Adipocyte (in vitro differentiated cells): Measurements from ENCODE around the gene UBL7.
"Not testable (repeated sequence)": the region's sequence is repeated elsewhere in the genome, so short reads cannot be mapped to it uniquely, and the experiment has no call there.

Source experiments
- DNase-seq: peaks from one replicate; pipeline ENCODE4 v3.0.0-alpha.2; 2015; ENCODE audit warnings: low read depth
- H3K27me3 ChIP-seq: replicated peaks from 2 replicates; pipeline ENCODE4 v1.7.0; 2013; ENCODE audit warnings: mild to moderate bottlenecking, low read length, moderate library complexity; ENCODE audit not compliant: control insufficient read depth, insufficient read depth
- H3K36me3 ChIP-seq: 2 replicates; pipeline ENCODE4 v1.7.0; 2013; ENCODE audit warnings: low read length, mild to moderate bottlenecking, moderate library complexity; ENCODE audit not compliant: control insufficient read depth, insufficient read depth, severe bottlenecking
- H3K4me1 ChIP-seq: 2 replicates; pipeline ENCODE4 v1.7.0; 2013; ENCODE audit warnings: mild to moderate bottlenecking, low read length, moderate library complexity; ENCODE audit not compliant: control insufficient read depth, insufficient read depth
- H3K4me3 ChIP-seq: 2 replicates; pipeline ENCODE4 v1.7.0; 2013; ENCODE audit warnings: mild to moderate bottlenecking, low read length, moderate library complexity
- H3K9ac ChIP-seq: 2 replicates; pipeline ENCODE4 v1.7.0; 2013; ENCODE audit warnings: mild to moderate bottlenecking, low read length, moderate library complexity
- H3K9me3 ChIP-seq: 2 replicates; pipeline ENCODE4 v1.7.0; 2013; ENCODE audit warnings: mild to moderate bottlenecking, low read length, moderate library complexity; ENCODE audit not compliant: control insufficient read depth

Gene UBL7

GRCh38 chr15:74489518-74490338 is 28.8 kb upstream of the UBL7 start:
- Histone ChIP-seq H3K27me3 (no peaks in the 10 kb centered on the region), H3K4me3 (no peak overlapping the region), H3K4me1 (no peaks in the 10 kb centered on the region), H3K9me3 (no peaks in the 10 kb centered on the region), H3K9ac (no peak overlapping the region), H3K36me3 (no peaks in the 10 kb centered on the region)
- peak; percentile 76 for DNase-seq

DNA sequence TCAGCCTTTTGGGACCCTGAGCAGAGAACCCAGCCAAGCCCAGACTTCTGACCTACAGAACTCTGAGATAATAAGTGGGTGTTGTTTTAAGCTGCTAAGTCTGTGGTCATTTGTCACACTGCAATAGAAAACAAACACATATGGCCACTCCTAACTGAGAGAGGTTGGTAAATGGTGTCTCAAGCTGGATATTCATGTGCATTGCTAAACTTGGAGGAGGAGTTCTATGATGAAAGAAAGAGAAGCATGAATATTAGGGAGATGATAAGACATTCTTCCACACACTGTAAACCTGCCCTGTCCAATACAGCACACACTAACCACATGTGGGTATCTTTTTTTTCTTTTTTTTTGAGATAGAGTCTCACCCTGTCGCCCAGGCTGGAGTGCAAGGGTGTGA is 27.8 kb upstream of the UBL7 start:
- no peak for DNase-seq
- H3K4me1 ChIP-seq, result no peaks in the 10 kb centered on the region
- no peak overlapping the region for H3K9ac ChIP-seq
- H3K36me3 ChIP-seq, result no peaks in the 10 kb centered on the region
- H3K27me3 ChIP-seq, result no peaks in the 10 kb centered on the region
- H3K9me3 ChIP-seq, result no peaks in the 10 kb centered on the region
- no peak overlapping the region for H3K4me3 ChIP-seq

DNA sequence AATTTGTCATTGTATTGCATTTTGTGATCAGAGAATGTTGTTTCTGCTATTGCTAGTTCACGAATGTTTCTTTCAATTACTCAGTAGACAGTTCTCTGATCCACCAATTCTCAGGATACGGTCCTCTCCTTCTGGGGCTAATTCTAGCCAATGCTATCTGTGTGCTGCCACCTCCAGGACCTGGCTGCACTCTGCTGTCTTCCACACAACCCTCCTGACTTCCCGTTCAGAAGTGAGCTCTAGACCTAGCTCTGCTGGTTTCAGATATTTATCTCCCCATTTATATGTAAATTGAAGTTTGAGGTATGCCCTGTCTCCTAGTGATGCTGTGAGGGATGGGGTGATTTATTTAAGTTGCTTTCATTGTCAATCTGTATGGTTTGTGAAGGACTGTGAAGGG is 21.7 kb upstream of the UBL7 start:
- H3K9me3 ChIP-seq, result no peaks in the 10 kb centered on the region
- no peaks in the 10 kb centered on the region for H3K27me3 ChIP-seq
- H3K4me3 ChIP-seq, result no peak overlapping the region
- no peak for DNase-seq
- no peaks in the 10 kb centered on the region for H3K36me3 ChIP-seq
- H3K4me1 ChIP-seq, result no peaks in the 10 kb centered on the region
- no peak overlapping the region for H3K9ac ChIP-seq

GRCh38 chr15:74480364-74480763 is 19.4 kb upstream of the UBL7 start:
- not testable (repeated sequence) for DNase-seq, H3K9me3 ChIP-seq, H3K27me3 ChIP-seq, H3K4me1 ChIP-seq, H3K4me3 ChIP-seq, H3K36me3 ChIP-seq, H3K9ac ChIP-seq

GRCh38 chr15:74471621-74472020 is 10.7 kb upstream of the UBL7 start:
- not testable (repeated sequence) for H3K9ac ChIP-seq, H3K9me3 ChIP-seq, DNase-seq, H3K4me3 ChIP-seq, H3K36me3 ChIP-seq, H3K27me3 ChIP-seq, H3K4me1 ChIP-seq

- Histone ChIP-seq H3K4me1 (no peaks in the 10 kb centered on the region), H3K9me3 (no peaks in the 10 kb centered on the region), H3K27me3 (no peaks in the 10 kb centered on the region), H3K36me3 (no peaks in the 10 kb centered on the region), H3K9ac (no peak overlapping the region), H3K4me3 (no peak overlapping the region)
- no peak for DNase-seq
Measured at GRCh38 chr15:74470631-74471395, 9.9 kb upstream of the UBL7 start.

DNA sequence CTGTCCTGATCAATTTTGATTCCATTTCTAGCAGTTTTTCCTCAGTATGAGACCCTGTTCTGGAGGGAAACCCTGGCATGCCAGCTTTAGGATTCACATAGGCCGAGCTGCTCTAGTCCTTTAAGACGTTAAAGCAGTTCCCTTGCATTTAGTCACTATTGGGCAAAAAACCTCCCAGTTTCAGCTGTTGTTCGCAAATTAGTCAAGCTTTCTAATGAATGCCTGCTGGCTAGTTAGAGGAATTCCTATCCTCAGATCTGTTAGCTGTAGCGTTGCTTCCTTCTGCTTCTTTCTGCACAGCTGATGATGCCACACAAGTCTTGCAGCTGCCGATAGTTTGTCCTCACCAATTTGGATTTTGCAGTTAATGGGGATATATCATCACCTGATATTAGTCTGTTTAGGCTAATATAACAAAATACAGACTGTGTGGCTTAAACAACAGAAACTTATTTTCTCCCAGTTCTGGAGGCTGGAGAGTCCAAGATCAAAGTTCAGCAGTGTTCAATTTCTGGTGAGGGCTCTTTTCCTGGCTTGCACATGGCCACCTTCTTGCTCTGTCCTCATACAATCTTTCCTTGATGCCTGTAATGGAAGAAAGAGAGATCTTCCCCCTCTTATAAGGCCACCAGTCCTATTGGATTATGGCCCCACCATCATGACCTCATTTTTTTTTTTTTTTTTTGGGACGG is 7.5 kb upstream of the UBL7 start:
- Histone ChIP-seq H3K27me3 (no peaks in the 10 kb centered on the region), H3K9me3 (no peaks in the 10 kb centered on the region), H3K36me3 (no peaks in the 10 kb centered on the region), H3K9ac (no peak overlapping the region), H3K4me1 (no peaks in the 10 kb centered on the region), H3K4me3 (no peak overlapping the region)
- no peak for DNase-seq

- DNase-seq, result no peak
- Histone ChIP-seq H3K4me1 (peaks cover 5% of the 10 kb centered on the region), H3K9ac (no peak overlapping the region), H3K4me3 (no peak overlapping the region), H3K9me3 (no peaks in the 10 kb centered on the region), H3K36me3 (no peaks in the 10 kb centered on the region), H3K27me3 (no peaks in the 10 kb centered on the region)
Measured at GRCh38 chr15:74466570-74466969, 5.6 kb upstream of the UBL7 start.

DNA sequence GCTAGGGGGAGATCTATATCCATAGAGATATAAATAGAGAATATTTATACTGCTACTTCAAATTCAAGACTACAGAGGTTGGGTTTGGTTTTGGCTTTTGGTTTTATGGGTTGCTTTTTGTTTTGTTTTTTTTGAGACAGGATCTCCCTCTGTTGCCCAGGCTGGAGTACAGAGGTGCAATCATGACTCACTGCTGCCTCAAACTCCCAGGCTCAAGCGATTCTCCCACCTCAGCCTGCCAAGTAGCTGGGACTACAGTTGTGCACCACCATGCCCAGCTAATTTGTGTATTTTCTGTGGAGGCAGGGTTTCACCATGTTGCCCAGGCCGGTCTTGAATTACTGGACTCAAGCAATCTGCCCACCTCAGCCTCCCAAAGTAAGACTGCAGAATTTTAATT is 3.9 kb upstream of the UBL7 start:
- DNase-seq, result no peak
- Histone ChIP-seq H3K36me3 (no peaks in the 10 kb centered on the region), H3K27me3 (no peaks in the 10 kb centered on the region)

DNA sequence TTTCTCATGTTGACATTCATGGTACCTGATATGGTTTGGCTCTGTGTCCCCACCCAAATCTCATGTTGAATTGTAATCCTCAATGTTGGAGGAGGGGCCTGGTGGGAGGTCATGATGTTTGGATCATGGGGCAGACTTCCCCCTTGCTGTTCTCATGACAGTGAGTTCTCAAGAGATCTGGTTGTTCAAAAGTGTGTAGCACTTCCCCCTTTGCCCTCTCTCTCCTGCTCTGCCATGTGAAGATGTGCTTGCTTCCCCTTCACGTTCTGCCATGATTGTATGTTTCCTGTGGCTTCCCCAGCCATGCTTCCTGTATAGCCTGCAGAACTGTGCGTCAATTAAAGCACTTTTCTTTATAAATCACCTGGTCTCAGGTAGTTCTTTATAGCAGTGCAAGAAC is 3.3 kb upstream of the UBL7 start:
- no peaks in the 10 kb centered on the region for H3K27me3 ChIP-seq
- H3K36me3 ChIP-seq, result no peaks in the 10 kb centered on the region
- no peak overlapping the region for H3K9ac ChIP-seq
- H3K9me3 ChIP-seq, result no peaks in the 10 kb centered on the region
- DNase-seq, result no peak
- H3K4me3 ChIP-seq, result no peak overlapping the region
- H3K4me1 ChIP-seq, result peaks cover 12% of the 10 kb centered on the region

More for the DNA sequence above, 3.9 kb upstream of the UBL7 start:
- Histone ChIP-seq H3K4me3 (no peak overlapping the region), H3K9ac (no peak overlapping the region), H3K9me3 (no peaks in the 10 kb centered on the region), H3K4me1 (peaks cover 12% of the 10 kb centered on the region)

GRCh38 chr15:74463634-74464033 is 2.7 kb upstream of the UBL7 start:
- DNase-seq, result no peak
- Histone ChIP-seq H3K4me1 (peaks cover 12% of the 10 kb centered on the region), H3K9me3 (no peaks in the 10 kb centered on the region), H3K36me3 (no peaks in the 10 kb centered on the region), H3K27me3 (no peaks in the 10 kb centered on the region), H3K9ac (no peak overlapping the region), H3K4me3 (no peak overlapping the region)
